Thyroid gland (tissue), 4 donors: ENCODE data around the gene MYEF2. TPM values are rescaled to one million over a fixed set of nuclear protein-coding genes. Genes with fewer than 3 reads are reported as not detected.

ENCODE experiments used
- DNase-seq, 2 donors: peaks; one replicate each; pipeline ENCODE4 v3.0.0-alpha.2; 2019
- H3K27ac ChIP-seq, 3 donors: fragments of 200-600 bp; sonication (generic); 1 replicate in 2 of 3; 2 replicates in 1 of 3; pipeline ENCODE4 v1.5.1; 2016 to 2019; ENCODE audit warnings: mild to moderate bottlenecking in 1 of 3, moderate library complexity in 1 of 3
- H3K27me3 ChIP-seq: fragments of 200-600 bp; sonication (generic); one replicate; pipeline ENCODE4 v1.5.1; 2019
- H3K36me3 ChIP-seq, 2 donors: fragments of 200-600 bp; sonication (generic); one replicate each; pipeline ENCODE4 v1.5.1; 2016 to 2019
- H3K4me1 ChIP-seq, 2 donors: fragments of 200-600 bp; sonication (generic); one replicate each; pipeline ENCODE4 v1.5.1; 2017 to 2019
- H3K4me3 ChIP-seq, 3 donors: fragments of 200-600 bp; sonication (generic); replicated peaks in 1 of 3; 1 replicate in 2 of 3; 2 replicates in 1 of 3; pipeline ENCODE4 v1.5.1; 2016; ENCODE audit warnings: mild to moderate bottlenecking in 1 of 3
- H3K9me3 ChIP-seq: fragments of 200-600 bp; sonication (generic); one replicate; pipeline ENCODE4 v1.5.1; 2017
- CTCF ChIP-seq, 6 experiments: fragments of 200-600 bp in 3 of 6; fragments of 450-650 bp in 3 of 6; sonication (generic) in 3 of 6; IDR thresholded peaks; one replicate each; pipeline ENCODE4 v1.5.1; 2016 to 2019; ENCODE audit warnings: antibody characterized with exemption in 6 of 6, mild to moderate bottlenecking in 2 of 6, inconsistent platforms in 1 of 6, moderate library complexity in 1 of 6
- POLR2A ChIP-seq, 2 donors: fragments of 450-650 bp; IDR thresholded peaks; one replicate each; pipeline ENCODE4 v1.6.1; 2017; ENCODE audit warnings: antibody characterized with exemption in 2 of 2, mild to moderate bottlenecking in 2 of 2, moderate library complexity in 1 of 2
- WGBS, 2 donors: methylation state at CpG; one replicate each; pipeline ENCODE4 v1.1.5; 2017; 5-methylcytosine and 5-hydroxymethylcytosine counted together
- intact Hi-C: fragments of 100-400 bp; cut with DNase I; formaldehyde crosslinking; loops from one replicate; pipeline ENCODE4 v1.15.1; 2023
- total RNA-seq, 4 donors: library from RNA; depleted of rRNA; stranded (reverse); fragments of >200 nt; gene quantifications; one replicate each; pipeline ENCODE4 v1.2.3, GENCODE V29; 2016

Gene MYEF2
- total RNA-seq, 4 donors from 2014 or later = 6.4 to 19.4 (median 11.9) TPM

DNA sequence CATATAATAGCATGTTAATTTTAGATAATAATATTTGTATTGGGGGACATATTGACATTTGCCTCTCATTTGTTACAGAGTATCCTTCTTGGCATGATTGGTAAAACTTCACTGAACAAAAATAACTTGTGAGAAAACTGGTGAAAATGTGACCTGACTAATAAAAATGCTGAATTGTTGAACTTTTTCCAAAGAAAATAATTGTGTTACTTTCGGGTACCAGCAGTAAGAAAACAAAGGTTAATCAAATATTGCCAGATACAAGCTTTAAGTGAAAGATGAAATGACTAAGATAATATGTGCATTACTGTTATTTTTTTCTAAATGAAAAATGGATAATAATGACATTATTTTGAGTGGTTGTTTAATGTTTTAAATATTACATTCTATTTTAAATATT lies 43.2 kb upstream of the MYEF2 start:
- H3K4me3 ChIP-seq = no peak overlapping the region
- H3K27me3 ChIP-seq = no peaks in the 10 kb centered on the region
- DNase-seq = no peak
- H3K4me1 ChIP-seq = peaks cover 6 to 10% of the 10 kb centered on the region in 2 donors
- H3K36me3 ChIP-seq = no peaks in the 10 kb centered on the region
- no peaks in the 10 kb centered on the region for H3K9me3 ChIP-seq
- TF ChIP-seq CTCF (IDR thresholded peaks at IDR 0.05) = no peak
- no peak for TF ChIP-seq POLR2A (IDR thresholded peaks at IDR 0.05)
- H3K27ac ChIP-seq = no peak overlapping the region
- intact Hi-C loops = no loop called here
- WGBS, 2 donors = 19 to 27% methylated on average over 1 of the region's 1 CpG

GRCh38 chr15:48205981-48206380 lies 27.9 kb upstream of the MYEF2 start, which contains the start of gene SLC12A1:
Gene SLC12A1, plus strand, starts transcription at chr15:48206302. Its CDS starts 1,418 bp downstream, at chr15:48207720.
- Histone ChIP-seq H3K9me3 (no peaks in the 10 kb centered on the region), H3K27me3 (no peaks in the 10 kb centered on the region), H3K36me3 (no peaks in the 10 kb centered on the region), H3K4me3 (no peak within 1 kb of the TSS), H3K4me1 (no peaks in the 10 kb centered on the region), H3K27ac (no peak within 1 kb of the TSS)
- 90 to 93% methylated on average over 1 of the region's 1 CpG for WGBS, 2 donors
- no peak for DNase-seq
- intact Hi-C loops = no loop called here
- TF ChIP-seq CTCF (IDR thresholded peaks at IDR 0.05) = no peak
- no peak for TF ChIP-seq POLR2A (IDR thresholded peaks at IDR 0.05)

GRCh38 chr15:48202068-48202467 lies 24.0 kb upstream of the MYEF2 start:
- no peaks in the 10 kb centered on the region for H3K4me1 ChIP-seq
- no peak overlapping the region for H3K27ac ChIP-seq
- no peak for DNase-seq
- 67 to 83% methylated on average over 1 of the region's 1 CpG for WGBS, 2 donors
- H3K36me3 ChIP-seq = no peaks in the 10 kb centered on the region
- TF ChIP-seq CTCF (IDR thresholded peaks at IDR 0.05) (no peak), POLR2A (IDR thresholded peaks at IDR 0.05) (no peak)
- intact Hi-C loops = no loop called here
- no peak overlapping the region for H3K4me3 ChIP-seq
- no peaks in the 10 kb centered on the region for H3K9me3 ChIP-seq
- no peaks in the 10 kb centered on the region for H3K27me3 ChIP-seq

GRCh38 chr15:48191574-48192225 lies 13.6 kb upstream of the MYEF2 start, which contains the start of gene CTXN2:
Gene CTXN2, plus strand, starts transcription at chr15:48191665. Its CDS starts 9,636 bp downstream, at chr15:48201301.
- intact Hi-C loops = no loop called here
- no peaks in the 10 kb centered on the region for H3K27me3 ChIP-seq

More at GRCh38 chr15:48191574-48192225, 13.6 kb upstream of the MYEF2 start, which contains the start of gene CTXN2:
- 8 to 12% methylated on average over 31 of the region's 31 CpGs for whole genome bisulfite sequencing, 2 donors
- Histone ChIP-seq H3K4me1 (no peaks in the 10 kb centered on the region), H3K36me3 (no peaks in the 10 kb centered on the region), H3K4me3 (no peak within 1 kb of the TSS), H3K27ac (no peak within 1 kb of the TSS), H3K9me3 (no peaks in the 10 kb centered on the region)
- no peak for DNase-seq
- TF ChIP-seq CTCF (IDR thresholded peaks at IDR 0.05) = no peak
- no peak for TF ChIP-seq POLR2A (IDR thresholded peaks at IDR 0.05)
